Transverse colon (tissue), 3 donors: Measurements from ENCODE around the gene KCNH2.

Experiments
- POLR2A ChIP-seq: fragments of 450-650 bp; IDR thresholded peaks from one replicate; pipeline ENCODE4 v1.6.1; 2016; ENCODE audit warnings: antibody characterized with exemption, mild to moderate bottlenecking, moderate library complexity
- TF ChIP-seq, protein P1 (sequence below), 5 experiments: fragments of 200-600 bp in 3 of 5; fragments of 450-650 bp in 2 of 5; sonication (generic) in 3 of 5; IDR thresholded peaks; 1 replicate in 2 of 5; 2 replicates in 3 of 5; pipeline ENCODE4 v1.5.1; 2016 to 2017; ENCODE audit warnings: antibody characterized with exemption in 5 of 5, inconsistent platforms in 3 of 5, mild to moderate bottlenecking in 2 of 5, moderate library complexity in 1 of 5

GRCh38 chr7:150954201-150954985 is 23.7 kb downstream of the KCNH2 start:
- TF ChIP-seq, protein P1, sequence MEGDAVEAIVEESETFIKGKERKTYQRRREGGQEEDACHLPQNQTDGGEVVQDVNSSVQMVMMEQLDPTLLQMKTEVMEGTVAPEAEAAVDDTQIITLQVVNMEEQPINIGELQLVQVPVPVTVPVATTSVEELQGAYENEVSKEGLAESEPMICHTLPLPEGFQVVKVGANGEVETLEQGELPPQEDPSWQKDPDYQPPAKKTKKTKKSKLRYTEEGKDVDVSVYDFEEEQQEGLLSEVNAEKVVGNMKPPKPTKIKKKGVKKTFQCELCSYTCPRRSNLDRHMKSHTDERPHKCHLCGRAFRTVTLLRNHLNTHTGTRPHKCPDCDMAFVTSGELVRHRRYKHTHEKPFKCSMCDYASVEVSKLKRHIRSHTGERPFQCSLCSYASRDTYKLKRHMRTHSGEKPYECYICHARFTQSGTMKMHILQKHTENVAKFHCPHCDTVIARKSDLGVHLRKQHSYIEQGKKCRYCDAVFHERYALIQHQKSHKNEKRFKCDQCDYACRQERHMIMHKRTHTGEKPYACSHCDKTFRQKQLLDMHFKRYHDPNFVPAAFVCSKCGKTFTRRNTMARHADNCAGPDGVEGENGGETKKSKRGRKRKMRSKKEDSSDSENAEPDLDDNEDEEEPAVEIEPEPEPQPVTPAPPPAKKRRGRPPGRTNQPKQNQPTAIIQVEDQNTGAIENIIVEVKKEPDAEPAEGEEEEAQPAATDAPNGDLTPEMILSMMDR (IDR thresholded peaks at IDR 0.05): no peak
- no peak for TF ChIP-seq POLR2A
